ENCODE results near the gene ZFYVE9.

DNA sequence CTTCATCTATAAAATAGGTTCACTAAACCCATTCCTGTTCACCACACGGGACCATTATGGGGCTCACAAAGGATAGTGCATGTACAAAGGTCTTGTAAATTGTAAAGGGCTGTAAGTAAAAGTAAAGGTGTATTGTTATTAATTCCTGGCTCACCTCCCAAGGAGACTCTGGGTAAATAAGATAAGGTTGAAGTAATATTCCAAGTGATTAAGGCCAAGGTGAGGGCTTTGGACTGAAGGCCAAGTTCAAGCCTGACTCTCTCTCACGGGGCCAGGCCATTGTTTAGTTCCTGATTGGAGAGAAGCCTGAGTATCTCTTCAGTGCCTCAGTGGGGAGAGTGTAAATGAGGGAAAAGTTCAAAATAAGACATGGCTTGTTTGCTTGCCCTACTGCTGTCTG is 19.5 kb upstream of the ZFYVE9 start:
- TF ChIP-seq, protein P1, sequence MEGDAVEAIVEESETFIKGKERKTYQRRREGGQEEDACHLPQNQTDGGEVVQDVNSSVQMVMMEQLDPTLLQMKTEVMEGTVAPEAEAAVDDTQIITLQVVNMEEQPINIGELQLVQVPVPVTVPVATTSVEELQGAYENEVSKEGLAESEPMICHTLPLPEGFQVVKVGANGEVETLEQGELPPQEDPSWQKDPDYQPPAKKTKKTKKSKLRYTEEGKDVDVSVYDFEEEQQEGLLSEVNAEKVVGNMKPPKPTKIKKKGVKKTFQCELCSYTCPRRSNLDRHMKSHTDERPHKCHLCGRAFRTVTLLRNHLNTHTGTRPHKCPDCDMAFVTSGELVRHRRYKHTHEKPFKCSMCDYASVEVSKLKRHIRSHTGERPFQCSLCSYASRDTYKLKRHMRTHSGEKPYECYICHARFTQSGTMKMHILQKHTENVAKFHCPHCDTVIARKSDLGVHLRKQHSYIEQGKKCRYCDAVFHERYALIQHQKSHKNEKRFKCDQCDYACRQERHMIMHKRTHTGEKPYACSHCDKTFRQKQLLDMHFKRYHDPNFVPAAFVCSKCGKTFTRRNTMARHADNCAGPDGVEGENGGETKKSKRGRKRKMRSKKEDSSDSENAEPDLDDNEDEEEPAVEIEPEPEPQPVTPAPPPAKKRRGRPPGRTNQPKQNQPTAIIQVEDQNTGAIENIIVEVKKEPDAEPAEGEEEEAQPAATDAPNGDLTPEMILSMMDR (IDR thresholded peaks at IDR 0.05; ENCODE audit: borderline replicate concordance, extremely low read depth, low read length, poor library complexity, severe bottlenecking) = no peak
- no peak for TF ChIP-seq EZH2 (IDR thresholded peaks at IDR 0.05; ENCODE audit: borderline replicate concordance, low read depth, low read length, severe bottlenecking)

All from DND-41 (cell line).